T-helper 1 cell treated with Interleukin-12 subunit alpha and Interleukin-12 subunit beta and Interleukin-4 antibody, amounts not matched to agents 30 ng/mL and 1 ng/mL, for 36 hours (primary cell): ENCODE results near the gene DNAJB4. TPM values are rescaled to one million over a fixed set of nuclear protein-coding genes. Genes with fewer than 3 reads are reported as not detected.
"Not testable (repeated sequence)": the region's sequence is repeated elsewhere in the genome, so short reads cannot be mapped to it uniquely, and the experiment has no call there.

Experiments
- intact Hi-C: fragments of 100-400 bp; cut with micrococcal nuclease; formaldehyde crosslinking; loops from one replicate; pipeline ENCODE4 v1.15.1; 2024
- total RNA-seq: library from RNA; stranded (reverse); gene quantifications from 2 replicates; pipeline ENCODE4 v1.2.3, GENCODE V29; 2022

DNAJB4 gene
- total RNA-seq, 1 donor from 2014 or later, result 9.5 TPM

DNA sequence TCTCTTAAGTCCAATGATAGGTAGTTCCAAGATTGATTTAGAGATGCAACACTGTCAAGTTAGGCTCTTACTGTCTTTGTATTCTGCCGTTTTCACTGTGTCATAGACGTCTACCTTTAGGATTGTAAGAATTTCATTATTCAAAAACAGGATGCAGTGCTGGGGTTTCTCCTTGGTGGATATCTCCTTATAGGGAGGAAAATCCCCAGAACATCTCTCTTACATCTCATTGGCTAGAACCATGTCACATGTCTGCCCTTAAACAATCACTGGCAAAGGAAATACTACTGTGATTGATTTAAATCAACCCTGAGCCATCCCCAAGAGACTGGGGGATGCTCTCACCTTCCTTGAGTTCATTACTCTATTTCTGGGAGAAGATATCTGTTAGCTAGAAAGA is 15.0 kb upstream of the DNAJB4 start:
- intact Hi-C loops, result loop anchor here (1.0 kb wide), 1 partner anchor 16 kb away; no protein-coding TSS in a partner anchor

DNA sequence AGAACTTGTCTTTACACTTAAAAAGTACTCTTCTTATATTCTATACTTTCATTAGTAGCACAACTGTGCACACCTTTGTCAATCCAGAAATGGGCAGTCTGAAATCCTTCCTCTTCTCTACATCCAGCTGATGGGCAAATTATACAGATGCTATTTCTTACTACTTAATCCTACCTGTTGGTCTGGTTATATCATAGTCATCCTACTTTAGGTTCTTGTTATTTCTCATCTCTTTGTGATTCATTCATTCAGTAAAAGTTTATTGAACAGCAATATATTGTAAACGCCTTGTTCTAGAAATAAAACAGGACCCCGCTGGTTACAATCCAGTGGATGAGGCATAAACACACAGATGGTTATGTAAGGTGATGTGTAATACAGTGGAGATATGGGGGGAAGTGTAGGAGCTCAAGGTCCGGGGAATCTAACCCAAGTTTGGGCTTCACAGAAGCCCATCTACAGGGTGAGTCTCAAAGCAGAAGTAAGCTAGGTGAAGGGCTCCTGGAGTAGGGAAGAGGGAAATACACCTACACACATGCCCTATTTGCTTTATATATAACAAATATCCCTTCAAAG is 14.0 kb upstream of the DNAJB4 start:
- intact Hi-C loops, result no loop called here

DNA sequence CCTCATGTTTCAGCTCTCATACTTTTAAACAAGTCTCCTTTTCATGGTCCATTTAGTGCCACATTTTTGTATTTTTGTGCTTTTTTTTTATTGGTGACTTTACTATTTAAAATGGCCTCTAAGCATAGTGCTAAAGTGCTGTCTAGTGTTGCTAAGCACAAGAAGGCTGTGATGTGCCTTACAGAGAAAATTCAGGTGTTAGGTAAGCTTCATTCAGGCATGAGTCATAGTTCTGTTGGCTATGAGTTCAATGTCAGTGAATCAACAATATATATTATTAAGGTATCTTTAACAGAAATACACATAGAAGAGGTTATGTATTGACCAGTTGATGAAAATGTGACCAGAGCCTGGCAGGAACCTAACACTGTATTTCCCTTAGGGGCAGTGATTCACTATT is 13.1 kb upstream of the DNAJB4 start:
- intact Hi-C loops, result no loop called here

DNA sequence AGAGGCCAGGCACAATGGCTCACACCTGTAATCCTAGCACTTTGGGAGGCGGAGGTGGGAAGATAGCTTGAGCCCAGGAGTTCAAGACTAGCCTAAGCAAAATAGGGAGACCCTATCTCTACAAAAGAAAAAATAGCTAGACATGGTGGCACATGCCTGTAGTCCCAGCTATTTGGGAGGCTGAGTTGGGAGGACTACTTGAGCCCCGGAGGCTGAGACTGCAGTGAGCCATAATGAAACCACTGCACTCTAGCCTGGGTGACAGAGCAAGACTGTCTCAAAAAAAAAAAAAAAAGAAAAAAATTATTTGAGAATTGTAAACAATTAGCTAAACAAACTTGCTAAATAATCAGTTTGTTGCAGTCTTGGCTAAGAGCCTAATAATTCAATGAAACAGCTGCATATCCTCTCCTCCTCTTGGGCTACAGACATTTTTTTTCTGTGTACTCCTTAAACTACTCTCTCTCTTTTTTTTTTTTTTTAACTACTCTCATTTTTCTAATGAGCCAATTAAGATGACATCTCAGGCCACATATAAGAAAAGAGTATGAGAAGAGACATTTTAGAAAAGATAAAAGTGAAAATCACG is 10.5 kb upstream of the DNAJB4 start:
- intact Hi-C loops, result no loop called here

DNA sequence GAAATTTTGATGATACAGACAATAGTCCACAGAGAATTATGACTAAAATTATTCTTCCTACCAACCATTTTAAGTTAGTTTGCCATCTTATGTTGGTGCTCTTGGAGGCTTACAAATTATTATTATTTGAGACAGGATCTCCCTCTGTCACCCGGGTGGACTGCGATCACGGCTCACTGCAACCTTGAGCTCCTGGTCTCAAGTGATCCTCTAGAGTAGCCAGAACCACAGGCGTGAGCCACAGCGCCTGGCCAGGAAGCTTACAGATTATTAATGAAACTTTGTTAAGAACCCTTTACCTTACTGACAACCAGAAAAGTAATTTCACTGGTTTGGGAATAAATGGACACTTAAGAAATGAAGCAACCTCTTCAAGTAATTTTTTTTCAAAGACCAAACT is 8.0 kb upstream of the DNAJB4 start:
- intact Hi-C loops, result no loop called here

DNA sequence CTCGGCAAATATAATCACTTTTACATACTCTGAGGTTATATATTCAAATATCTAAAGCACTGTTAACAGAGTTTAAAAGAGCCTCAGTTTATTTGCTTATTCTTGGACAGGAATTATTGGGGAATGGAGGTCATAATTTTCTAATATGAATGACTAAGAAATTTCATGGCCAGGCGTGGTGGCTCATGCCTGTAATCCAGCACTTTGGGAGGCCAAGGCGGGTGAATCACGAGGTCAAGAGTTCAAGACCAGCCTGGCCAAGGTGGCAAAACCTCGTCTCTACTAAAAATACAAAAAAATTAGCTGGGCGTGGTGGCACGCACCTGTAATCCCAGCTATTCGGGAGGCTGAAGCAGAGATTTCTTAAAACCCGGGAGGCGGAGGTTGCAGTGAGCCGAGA is 4.2 kb upstream of the DNAJB4 start:
- intact Hi-C loops, result not testable (repeated sequence)

DNA sequence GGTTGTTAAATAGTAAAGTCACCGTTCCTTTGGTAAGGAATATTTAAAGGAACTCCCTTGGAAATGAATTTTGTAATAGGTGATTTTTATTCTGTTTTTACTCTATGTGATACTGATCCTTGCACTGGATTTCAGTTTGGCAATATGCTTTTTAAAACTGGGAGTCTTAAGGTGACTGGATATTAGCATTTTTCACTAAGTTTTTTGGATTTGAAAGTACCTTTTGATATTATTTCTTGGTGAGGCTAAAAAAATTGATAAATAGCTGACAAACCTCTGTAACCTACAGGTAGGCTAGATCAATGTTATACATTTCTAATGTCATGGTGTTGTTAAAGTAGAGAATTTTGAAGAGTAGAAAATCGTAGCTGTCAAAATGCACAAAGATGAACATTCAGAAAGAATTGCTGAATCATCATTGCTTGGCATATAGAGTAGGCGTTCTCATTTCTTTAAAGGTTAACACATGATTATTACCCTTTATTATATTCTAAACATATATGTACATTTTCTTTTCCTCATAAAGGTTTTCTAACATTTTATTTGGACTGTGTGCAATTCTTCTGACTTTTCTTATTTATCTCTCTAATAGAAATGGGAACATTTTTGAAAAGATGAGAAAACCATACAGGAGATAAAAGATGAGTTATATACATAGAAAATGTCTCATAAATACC is 1.5 kb upstream of the DNAJB4 start:
- intact Hi-C loops, result no loop called here

DNA sequence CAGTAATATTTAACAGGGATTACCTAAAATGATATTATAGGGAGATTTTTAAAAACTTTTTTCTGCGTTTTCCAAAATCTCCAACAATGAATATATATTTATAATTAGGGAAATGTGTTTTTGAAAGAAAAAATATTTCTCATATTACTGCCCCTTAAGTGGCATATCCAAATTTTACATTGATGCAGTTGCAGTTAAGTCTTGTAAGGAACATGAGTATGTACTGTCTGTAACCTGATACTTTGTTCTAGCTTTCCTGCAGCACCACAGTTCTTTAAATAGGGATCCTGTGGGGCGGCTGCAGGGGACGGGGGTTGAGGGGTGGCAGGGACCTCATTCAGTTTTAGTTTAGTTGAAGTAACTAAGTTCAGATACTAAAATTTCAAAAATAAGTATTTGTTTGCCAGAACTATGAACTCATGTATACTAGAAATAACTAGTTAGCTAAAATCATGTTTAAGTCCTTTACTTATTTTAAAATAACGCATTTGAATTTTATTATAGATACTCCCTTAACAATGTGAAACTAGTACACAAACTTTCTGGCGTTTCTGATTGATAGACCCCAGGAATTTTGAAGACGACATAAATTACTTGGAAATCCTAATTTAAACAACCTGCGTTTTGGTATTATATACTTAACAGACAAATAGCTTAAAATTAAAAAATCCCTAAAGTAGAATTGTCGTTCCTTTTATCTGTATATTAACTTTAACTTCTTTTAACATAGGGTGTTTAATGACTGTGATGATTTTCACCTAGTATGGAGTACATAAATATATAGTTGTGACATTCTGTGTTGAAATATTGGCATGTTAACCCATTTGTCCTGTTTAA is 639 bp upstream of the DNAJB4 start:
- intact Hi-C loops, result loop anchor here (1.0 to 2.0 kb wide), 10 partner anchors 25 to 1036 kb away; partner anchors contain the start of genes FUBP1, GIPC2, IFI44L and MIGA1

DNA sequence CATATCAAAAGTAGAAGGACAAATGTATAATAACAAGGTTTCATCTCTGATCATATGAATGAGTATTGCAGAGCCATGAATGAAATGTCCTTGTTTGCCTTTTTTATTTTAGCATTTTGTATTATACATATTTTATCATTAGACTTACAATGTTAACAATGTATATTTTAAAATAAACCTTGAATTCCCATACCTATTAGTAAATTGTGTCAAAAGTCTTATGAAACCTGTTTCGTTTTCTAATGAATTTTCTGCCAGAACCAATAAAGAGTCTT is 646 bp downstream of the DNAJB4 start:
- intact Hi-C loops, result loop anchor here (1.0 to 2.0 kb wide), 4 partner anchors 16 to 615 kb away; partner anchors contain the start of genes GIPC2, IFI44L and MIGA1

DNA sequence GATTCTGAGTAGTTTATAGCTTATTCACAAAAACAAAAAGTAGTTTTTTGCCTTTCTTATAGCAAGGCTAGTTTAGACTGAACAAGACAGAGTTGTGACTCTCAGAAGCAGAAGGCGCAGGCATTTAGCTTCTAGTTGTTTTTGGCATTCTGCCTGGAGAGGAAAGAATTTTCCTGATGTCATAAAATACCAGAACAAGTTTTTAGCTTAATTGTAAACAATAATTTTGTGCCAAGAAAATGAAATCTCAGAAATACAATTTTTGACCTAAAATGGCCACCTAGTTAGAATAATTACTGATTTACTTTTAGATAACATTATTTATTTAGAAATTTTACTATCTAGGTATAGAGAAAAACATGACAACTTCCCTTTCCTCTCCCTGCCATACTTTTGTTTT is 1.0 kb downstream of the DNAJB4 start:
- intact Hi-C loops, result loop anchor here (1.0 to 2.0 kb wide), 4 partner anchors 16 to 615 kb away; partner anchors contain the start of genes GIPC2, IFI44L and MIGA1

DNA sequence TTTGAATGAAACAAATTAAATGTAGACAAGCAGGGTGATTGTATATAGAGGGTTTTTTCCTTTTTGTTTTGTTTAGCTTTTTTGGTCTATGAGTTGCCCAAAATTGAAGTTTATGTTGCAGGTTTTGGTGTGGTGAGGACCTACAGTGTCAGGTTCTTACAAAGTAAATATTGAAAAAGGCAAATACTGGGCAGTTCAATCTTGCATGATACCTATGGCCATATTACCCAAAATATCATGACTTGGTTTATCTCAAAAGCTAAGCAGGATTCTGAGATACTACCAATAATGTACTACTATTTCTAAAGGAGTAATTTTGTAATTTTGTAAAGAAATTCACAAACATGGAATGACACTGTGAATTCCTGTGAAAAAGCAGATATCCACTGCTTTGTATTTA is 1.8 kb downstream of the DNAJB4 start:
- intact Hi-C loops, result no loop called here

DNA sequence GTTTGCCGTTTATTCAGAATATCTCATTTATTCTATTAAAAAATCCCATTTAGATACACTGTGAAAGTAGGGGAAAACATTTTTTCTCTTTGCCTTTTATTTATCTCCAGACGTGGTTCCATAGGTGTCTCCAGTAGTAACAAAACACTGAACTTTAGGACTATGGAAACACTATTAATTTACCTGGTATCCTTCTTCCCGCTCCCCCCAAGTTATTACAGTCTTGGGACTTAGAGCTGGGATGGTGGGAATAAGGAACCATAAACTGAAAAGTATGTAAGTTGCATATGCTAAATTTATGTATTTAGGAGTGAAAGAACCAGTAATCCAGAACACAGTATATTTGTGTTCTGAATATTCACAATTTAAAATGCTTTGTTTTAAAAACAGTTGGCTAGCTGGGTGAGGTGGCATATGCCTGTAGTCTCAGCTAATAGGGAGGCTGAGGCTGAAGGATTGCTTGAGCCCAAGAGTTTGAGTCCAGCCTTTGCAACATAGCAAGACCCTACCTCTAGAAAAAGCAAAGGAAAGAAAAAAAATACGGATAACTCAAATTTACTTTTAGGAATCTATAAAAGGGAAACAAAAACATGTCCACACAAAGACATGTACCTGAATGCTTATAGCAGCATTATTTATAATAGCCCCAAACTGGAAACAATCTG is 3.1 kb downstream of the DNAJB4 start:
- intact Hi-C loops, result no loop called here

DNA sequence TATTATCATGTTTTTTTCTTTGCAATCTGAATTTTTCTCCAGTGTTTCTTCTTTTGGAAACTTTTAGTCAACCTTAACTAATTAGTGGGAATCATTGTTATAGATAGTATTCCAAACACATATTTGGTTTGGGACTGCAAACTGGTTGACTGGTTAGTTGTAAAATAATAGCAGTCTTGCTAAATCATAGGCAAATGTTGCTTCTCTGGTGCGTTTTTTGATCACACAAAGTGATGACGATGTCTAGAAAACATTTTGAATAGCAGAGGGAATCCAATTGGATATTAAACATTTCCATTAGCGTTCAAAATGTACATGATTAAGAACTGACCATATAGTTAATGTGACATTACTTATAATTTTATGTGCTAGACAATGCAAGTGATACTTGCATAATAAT is 4.5 kb downstream of the DNAJB4 start:
- intact Hi-C loops, result no loop called here

DNA sequence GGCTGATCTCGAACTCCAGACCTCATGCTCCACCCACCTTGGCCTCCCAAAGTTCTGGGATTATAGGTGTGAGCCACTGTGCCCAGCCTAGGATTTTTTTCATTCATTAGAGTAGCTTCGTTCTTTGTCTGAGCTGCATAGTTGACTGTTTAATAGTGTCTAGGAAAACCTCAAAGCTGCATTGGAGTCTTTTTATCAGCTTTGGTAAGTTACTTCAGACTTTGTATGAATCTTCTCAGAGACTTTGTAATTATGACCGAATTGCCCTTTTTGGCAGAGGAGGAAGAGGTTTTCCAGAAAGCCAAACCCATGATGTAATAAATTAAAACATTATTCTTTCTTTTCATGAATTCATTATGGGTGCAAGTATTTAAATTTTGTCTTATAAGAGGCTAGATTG is 5.1 kb downstream of the DNAJB4 start:
- intact Hi-C loops, result no loop called here

DNA sequence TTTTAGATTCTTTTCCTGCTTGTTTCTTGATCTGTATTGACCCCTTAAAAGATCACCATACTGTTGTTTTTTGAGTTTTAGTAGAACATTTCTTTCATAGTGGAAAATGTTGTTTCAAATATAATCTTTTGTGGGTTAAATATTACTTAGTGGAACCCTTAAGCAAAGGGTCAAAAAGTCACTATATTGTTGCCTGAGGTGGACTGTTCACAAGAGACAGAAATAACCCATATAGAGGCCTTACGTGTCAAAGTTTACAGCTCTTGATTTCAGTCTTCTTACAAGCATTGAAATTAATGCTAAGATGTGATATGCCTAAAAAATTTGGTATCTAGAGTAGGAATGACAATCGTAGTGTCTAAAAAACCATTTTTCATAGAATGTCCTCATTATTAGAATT is 6.3 kb downstream of the DNAJB4 start:
- intact Hi-C loops, result no loop called here

DNA sequence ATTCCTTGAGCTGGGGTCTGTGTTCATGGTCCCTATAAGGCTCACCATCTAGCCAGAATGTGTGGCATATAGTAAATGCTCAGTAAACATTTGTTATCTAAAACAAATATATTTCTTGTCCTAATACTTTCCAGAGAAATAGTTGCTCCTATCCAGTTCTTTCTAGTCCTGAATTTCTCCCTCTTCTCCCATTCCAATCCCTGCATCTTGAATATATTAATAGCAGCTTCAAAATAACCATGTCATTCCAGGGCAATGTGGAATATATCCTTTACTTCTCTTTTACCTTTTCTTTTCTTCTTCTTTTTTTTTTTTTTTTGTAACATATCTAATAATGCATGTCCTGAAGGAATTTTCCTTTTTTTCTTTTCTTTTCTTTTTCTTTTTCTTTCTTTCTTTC is 10.4 kb downstream of the DNAJB4 start:
- intact Hi-C loops, result no loop called here

DNA sequence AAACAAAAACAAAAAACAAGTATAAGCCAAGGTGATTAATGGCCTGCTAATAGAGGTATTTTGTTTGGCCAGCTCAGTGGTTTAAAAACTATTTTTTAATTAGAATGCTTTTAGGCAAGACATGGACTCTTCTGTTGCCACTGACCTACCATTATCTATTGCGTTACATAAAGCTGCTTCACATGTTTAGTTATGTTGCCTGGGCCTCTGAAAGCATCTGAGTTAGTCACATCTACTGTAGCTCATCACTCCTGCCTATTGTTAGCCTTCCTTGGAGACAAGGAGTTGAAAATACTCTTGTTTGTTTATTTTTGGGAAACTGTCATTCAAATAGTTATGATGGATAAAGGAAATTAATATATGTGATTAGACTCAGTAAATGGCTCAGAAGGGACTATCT is 14.3 kb downstream of the DNAJB4 start:
- intact Hi-C loops, result no loop called here

DNA sequence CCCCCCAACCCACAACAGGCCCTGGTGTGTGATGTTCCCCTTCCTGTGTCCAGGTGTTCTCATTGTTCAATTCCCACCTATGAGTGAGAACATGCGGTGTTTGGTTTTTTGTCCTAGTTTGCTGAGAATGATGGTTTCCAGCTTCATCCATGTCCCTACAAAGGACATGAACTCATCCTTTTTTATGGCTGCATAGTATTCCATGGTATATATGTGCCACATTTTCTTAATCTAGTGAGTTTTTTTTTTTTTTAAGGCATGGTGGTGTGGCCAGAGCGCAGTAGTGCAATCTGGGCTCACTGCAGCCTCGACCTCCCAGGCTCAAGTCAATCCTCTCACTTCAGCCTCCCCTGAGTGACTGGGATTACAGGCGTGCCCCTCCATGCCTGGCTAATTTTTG is 16.4 kb downstream of the DNAJB4 start:
- intact Hi-C loops, result not testable (repeated sequence)

DNA sequence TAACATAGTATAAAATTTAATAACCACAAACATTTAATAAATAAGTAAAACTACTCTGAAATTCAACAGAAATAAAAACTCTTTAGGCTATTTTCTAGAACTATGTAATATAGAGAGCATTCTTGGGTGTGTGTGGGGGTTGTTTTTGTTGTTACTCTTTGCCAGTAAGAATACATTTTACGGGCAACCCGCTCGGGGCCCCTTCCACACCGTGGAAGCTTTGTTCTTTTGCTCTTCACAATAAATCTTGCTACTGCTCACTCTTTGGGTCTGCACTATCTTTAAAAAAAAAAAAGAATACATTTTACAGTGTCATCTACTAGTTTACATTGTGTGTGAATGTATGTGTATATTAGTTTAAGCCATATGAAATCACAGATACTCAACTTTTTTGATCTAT is 25.1 kb downstream of the DNAJB4 start:
- intact Hi-C loops, result no loop called here

DNA sequence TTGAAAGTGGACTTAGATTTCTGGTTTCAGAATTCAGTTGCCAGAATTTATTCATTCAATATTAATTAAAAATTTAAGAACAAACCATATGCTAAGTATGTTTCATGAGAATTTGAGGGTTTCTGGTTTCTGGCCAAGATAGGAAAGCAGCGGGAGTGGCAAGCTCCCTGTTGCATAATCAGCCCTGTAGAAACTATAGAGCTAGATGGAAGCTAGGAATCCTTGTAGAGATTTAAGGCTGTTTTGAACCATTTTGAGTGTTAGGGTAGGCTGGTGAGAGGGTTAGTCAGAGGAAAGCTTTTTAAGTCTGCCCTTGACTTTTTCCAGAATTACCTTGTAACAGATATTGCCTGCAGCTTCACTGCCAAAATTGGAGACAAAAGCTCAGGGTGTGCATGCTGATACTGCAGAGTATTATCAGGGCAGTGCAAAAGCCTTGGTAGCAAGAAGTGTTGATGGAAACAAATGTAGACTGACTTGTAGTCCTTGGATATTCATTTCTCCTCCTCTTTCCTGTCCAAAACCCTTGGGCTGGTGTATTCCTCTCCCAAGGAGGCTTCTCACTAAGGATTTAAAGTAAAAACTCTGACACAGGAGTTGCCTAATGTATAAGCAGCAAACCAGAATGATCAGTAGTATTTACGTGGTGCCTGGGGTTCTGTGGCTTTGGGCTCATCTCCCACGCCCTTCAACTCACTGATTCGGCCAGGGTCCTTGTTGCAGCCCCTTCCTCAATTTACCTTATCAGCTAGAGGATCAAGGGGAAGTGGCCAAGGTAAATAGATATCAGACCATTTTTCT is 28.5 kb downstream of the DNAJB4 start:
- intact Hi-C loops, result no loop called here

DNA sequence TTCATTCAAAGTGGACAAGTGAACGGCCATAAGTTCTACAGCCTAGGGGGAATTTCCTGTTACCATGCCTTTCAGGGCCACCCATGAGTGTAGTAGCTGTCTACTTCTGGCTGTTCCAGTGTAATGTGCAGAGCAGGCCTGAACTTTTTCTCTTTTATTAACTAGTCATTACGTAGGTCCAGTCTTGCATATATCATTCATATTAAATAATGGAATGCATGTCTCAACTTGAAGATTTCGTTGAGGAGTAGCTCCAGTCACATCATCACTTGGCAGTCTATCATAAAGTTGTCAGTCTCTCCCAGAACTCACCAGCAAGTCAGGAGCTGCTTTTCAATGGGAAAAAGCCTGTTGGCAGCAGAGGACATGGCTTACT is 29.0 kb downstream of the DNAJB4 start:
- intact Hi-C loops, result no loop called here
